ENCODE data around the gene TUBGCP6.
A peak's percentile ranks its signal among the peaks of the same experiment; 100 is the strongest.
"Not testable (repeated sequence)": the region's sequence is repeated elsewhere in the genome, so short reads cannot be mapped to it uniquely, and the experiment has no call there.

Gene TUBGCP6

DNA sequence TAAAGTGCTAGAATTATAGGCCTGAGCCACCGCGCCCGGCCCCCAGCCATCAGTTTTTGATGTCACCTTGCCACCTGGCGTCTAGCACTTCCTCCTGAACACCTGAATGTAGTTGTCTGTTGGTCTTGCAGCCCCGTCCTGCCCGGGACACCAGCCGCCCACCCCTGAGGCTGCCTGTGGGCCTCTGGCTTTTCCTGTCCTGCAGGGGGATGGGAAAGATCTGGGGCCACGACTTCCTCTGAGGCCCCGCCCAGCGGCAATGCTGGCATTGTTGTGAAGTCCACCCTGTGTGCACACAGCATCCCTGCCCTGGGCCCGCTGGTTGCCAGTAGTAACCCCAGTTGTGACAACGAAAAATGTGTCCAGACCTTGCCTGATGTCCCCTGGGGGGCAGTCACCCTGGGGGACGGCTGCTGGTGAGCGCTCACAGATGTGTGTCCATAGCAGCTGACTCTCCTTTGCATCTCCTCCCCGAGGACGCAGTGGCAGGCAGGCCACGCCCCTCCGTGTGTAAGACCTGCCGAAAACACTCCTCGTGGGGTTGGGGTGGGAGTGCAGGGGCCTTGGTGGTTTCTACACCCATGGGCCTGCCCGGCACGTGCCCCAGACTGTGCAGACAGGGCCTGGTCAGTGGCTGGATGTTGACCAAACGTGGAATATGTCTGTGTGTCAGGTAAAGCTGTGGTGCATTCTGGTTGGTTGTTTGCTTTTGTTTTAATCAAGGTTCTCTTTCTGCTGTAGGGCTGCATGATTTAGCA lies 37.3 kb downstream of the TUBGCP6 start:
- DNase-seq: no peak

DNA sequence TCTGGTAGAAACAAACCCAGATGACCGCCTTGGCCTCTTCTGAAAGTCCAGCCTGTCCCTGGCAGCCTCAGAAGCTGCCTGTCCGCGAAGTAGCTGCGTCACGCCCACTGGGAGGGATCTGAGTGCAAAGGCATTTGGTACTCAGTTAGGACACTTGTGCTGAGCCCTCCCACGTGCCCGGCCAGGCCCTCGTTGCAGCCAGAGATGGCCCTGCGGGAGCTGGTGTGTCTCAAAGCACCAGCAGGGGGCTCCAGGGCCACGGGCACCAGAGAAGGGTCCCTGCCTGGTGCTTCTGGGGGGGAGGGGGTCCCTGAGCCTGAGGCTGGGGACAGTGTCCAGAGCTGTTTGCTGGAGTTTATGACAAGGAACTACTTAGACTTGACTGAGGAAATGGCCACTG lies 38.2 kb downstream of the TUBGCP6 start:
- peak; percentile 61 for DNase-seq

DNA sequence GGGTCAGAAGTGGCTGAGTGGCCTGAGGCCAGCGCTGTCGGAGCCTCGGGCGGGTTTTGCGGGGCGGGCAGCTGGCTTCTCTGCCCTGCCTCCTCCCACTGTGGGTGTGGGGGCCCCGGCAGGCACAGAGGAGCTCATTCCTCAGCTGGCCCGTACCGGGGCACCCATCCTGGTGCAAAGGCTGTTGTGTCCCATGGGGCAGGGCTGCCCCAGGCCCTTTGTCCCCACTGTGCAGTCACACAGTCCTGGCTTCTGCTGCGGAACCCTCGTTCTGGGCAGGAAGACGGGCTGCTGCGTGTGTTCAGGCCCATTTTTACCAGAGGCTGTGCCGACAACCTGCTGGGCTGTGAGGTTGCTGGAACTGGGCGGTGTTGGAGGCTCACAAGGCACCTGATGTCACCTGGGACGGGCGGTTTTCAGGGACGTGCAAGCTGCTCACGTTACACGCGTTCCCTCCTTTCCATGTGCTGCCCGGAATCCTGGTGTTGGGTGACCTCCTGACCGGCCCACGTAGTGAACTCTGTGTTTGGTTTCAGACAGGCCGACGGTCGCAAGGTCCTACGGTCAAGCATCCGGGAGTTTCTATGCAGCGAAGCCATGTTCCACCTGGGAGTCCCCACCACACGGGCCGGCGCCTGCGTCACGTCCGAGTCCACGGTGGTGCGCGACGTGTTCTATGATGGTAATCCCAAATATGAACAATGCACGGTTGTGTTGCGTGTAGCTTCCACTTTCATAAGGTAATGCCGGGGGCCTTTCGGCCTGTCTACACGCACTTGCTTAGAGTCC lies 38.8 kb downstream of the TUBGCP6 start:
- DNase-seq: no peak

DNA sequence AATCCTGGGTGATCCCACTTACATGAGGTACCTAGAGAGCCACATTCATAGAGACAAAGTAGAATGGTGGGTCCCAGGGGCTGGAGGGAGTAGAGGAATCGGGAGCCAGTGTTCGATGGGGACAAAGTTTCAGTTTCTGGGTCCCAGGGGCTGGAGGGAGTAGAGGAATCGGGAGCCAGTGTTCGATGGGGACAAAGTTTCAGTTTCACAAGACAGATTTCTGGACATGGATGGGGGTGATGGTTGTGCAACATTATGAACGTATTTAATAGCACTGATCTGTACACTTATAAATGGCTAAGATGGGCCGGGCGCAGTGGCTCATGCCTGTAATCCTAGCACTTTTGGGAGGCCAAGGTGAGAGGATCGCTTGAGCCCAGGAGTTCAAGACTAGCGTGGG lies 39.8 kb downstream of the TUBGCP6 start:
- not testable (repeated sequence) for DNase-seq

DNA sequence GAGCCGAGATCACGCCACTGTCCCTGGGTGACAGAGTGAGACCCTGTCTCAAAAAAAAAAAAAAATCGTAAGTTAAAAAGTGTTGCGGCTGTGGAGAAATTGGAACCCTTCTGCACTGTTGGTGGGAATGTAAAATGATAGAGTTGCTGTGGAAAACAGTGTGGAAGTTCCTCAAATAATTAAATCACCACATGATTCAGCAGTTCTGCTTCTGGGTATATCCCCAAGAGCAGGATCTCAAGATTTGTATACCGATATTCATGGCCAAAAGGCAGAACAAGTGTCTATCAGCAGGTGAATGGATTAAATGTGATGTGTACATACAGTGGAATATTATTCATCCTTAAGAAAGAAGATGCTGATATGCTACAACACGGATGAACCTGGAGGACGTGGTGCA lies 40.3 kb downstream of the TUBGCP6 start:
- no peak for DNase-seq

DNA sequence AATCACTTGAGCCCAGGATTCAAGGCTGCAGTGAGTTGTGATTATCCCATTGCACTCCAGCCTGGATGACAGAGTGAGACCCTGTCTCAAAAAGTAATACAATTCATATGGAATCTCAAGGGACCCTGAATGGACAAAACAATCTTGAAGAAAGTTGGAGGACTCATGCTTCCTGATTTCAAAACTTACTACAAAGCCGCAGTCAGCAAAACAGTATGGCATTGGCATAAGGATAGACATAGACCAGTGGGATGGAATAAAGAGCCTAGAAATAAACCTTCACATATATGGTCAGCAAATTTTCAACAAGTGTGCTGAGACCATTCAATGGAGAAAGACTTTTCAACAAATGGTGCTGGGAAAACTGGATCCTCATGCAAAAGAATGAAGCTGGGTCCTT lies 41.5 kb downstream of the TUBGCP6 start:
- DNase-seq: no peak

DNA sequence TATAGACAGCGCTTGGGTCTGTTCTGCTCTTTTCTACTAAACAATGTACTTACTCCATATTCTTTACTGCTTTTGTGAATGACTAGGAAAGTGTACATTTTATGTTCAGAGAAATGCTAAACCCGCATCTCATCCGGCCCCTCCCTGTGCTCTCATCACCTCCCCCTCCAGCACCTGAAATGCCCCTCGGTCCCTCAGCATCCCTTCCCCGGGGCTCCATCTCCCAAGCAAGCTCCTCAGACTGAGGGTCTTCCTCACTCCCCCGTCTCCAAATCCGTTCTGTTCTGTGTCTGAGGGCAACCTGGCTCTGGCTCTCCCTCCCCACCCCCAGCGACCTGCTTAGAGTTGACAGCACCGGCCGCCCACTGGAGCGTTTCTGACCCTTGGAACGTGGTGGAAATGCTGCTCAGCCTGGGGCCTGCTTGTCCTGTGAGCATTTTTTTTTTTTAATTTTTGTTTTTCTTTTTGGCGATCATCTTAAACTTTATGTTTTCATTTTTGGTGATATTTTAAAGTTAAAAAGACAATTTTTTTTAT lies 42.6 kb downstream of the TUBGCP6 start:
- DNase-seq: no peak

DNA sequence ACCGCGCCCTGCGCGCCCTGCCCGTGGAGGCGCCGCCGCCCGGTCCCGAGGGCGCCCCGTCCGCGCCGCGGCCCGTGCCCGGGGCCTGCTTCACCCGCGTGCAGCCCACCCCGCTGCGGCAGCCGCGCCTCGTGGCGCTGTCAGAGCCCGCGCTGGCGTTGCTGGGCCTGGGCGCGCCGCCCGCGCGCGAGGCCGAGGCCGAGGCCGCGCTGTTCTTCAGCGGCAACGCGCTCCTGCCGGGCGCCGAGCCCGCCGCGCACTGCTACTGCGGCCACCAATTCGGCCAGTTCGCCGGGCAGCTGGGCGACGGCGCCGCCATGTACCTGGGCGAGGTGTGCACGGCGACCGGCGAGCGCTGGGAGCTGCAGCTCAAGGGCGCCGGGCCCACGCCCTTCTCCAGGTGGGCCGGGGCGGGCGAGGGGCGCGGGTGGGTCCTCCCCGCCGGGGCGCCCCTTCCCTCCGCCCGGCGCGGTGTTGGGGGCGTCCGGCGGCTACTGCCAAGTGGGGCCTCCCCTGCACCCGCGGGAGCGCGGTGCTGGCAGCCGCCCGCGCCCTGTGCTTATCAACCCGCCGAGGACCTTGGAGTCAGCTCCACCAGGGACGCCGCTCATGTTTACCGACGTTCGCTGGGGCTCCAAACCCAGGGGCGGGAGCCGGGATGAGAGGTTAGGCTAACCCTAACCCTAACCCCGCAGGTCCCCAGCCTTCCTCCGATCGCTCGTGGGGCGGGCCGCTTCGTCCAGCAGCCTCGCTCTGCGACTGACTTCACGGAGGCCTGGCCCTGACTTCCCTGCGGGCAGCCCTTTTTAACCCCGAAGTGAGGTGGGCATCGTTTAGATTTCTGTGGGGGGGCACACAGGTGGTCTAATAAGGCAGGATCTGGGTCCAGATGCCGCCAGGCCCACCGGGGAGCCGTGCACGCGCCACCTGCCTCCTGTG lies 43.4 kb downstream of the TUBGCP6 start:
- peak; percentile 62 for DNase-seq

DNA sequence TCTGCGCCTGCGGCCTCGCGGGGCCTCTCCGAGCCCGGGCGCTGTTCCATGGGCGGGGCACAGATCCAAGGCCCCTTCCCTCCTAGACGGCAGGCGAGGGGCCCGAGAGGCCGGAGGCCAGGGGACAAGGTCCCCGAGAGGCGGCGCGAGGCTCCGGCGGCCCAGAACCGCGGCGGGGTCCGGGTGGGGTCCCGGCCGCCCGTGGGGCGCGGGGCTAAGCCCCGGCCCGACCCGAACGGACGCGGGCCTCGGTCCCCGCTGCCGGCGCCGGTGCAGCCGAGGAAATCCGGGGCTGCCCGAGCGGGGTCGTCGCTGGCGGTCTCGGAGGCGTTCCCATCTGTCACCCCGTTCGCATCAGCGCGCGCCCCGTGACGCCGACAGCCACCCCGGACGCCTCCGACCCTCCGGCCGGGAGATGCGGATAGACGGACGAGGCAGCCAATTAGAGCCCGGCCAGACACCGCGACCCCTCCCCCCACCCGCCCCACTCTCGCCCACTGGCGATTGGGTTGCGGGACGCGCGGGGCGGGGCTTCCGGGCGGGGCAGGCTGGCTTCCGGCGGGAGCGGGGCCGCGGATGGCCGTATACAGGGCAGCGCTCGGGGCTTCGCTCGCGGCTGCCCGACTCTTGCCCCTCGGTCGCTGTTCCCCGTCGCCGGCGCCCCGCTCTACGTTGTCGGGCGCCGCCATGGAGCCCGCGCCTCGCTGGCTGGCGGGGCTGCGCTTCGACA lies 44.2 kb downstream of the TUBGCP6 start, which contains the start of gene SELENOO:
SELENOO (plus strand) TSS at position 551 of the 730 bp plus-strand sequence; CDS start at position 577, 26 bp downstream.
- peak; percentile 96 for DNase-seq

DNA sequence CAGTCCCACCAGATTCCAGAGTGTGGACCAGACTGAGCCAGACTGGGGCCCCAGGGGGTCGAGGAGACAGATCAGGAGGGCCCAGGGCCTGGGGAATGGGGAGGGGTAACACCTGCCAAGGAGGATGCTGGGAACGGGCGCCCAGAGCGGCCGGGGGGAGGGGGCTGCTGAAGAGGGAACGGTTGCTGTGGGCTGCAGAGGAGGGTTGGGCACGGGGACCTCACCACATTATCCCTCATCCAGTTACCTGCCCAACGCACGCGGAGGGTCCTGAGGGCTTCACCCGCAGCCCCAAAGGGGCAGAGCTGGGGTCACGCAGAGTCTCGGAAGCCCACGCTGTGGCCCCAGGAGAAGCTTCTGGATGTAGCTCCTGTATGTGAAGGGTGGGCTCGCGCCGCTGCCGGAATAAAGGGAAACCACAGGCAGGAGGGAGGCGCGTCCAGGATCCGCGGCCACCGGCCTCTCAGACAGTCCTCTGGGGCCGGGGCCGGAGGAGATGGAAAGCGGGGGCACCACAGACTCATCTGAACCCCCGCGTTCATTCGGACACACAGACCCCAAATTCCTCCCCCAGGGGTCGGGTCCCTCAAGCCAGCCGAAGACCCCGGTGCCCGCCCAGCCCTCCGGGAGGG lies 44.9 kb downstream of the TUBGCP6 start:
- DNase-seq: peak; percentile 44

DNA sequence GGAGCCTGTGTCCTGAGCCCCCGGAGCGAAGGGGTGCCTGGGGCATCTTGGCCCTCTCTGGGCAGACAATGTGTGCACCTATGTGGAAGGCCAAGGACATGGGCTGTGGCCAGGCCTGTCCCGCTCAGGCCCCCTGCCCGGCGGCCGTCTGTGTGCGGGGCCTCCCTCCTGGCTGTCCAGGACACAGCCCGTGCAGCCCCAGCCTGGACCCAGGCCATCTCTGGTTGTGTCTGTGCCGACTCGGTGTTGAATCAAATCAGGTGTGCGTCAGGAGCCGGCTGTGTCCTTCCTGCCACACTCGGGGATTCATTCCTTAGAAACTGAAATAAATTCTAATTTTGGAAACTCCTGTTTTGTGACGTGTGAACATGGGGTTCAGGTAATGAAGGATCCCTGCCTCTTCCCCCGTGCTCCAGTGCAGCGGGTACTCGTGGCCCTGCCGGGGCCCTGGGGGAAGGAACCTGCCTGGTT lies 45.5 kb downstream of the TUBGCP6 start:
- DNase-seq: no peak

DNA sequence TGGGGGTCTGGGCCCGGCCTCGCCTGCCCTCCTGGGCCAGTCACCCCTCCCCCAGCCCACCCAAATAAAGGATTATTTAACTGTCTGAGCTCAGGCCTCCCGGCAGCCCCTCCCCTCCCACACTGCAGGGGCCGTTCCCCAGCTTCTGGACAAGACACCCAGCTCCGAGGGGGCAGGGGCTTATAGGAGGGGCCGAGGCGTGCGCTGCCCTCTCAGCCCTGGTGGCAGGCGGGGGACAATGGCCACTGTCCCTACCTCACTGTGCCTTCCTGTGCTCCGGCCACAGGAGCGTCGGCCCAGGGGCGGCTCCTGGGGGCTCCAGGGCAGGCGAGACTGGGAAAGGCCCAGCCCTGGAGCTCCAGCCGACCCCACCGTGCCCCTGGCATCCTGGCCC lies 46.2 kb downstream of the TUBGCP6 start:
- no peak for DNase-seq

DNA sequence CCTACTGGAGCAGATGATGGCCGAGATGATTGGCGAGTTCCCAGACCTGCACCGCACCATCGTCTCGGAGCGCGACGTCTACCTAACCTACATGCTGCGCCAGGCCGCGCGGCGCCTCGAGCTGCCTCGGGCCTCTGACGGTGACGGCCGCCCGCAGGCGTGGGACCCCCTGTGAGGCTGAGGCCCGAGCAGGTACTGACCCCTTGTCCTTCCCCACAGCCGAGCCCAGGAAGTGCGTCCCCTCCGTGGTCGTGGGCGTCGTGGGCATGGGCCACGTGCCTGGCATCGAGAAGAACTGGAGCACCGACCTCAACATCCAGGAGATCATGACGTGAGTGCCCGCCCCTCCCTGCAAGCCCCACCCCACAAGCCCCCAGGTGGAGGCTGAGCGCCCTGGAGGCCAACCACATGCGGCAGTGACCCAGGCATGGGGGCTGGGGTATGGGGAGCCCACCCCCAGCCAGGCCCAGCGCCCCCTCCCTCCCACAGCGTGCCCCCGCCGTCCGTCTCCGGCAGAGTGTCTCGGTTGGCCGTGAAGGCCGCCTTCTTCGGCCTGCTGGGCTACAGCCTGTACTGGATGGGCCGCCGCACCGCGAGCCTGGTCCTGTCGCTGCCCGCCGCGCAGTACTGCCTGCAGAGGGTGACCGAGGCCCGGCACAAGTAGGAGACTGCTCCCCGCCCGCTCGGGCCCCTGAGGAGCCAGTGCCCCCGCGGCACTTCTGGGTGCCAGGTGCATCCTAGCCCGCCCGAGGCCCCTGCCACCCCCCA lies 46.8 kb downstream of the TUBGCP6 start:
- DNase-seq: no peak

DNA sequence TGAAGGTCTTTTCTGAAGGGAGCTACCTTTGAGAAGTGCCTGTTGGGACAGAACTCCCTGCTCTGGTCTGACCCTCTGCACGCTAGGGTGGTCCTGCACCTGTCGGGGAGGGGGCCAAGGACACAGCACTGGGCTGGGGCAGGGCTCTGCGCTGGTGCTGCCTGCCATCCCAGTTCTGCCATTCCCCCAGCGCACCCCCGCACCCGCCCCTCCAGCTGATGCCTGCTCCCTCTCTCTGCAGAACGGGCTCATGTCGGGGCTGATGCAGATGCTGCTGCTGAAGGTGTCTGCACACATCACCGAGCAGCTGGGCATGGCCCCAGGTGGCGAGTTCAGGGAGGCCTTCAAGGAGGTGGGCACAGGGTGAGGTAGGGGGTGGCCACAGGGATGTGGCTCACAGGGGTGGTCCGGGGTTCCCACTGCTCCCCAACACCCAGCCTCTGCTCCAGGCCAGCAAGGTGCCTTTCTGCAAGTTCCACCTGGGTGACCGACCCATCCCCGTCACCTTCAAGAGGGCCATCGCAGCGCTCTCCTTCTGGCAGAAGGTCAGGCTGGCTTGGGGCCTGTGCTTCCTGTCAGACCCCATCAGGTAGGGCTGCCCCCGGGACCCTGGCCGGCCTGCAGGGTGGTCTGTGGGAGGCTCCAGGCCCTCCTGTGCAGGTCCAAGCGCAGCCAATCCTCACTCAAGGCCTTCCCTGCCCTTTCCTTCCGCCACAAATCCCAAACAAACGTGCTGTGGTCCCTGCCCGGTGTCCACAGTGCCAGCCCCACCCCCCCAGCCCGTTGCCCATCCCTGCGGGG lies 47.6 kb downstream of the TUBGCP6 start:
- DNase-seq: no peak

DNA sequence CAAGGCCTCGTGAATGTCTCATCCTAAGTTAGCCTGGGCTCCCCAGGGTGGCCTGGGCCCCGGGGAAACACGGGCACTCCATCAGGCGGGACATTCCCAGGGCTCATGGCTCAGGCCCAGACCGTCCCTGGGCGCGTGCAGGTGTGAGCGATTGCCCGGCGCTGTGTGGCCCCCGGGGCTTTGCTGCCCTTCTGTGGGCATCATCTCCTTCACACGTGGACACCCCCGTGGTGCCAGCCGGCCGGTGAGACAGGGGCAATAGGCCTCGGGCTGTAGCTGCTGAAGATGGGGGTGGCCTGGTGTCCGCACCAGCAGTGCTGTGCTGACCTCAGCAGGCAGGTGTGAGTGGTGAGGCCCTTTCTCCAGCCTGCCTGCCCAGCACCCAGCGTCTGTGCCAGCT lies 48.6 kb downstream of the TUBGCP6 start:
- no peak for DNase-seq

DNA sequence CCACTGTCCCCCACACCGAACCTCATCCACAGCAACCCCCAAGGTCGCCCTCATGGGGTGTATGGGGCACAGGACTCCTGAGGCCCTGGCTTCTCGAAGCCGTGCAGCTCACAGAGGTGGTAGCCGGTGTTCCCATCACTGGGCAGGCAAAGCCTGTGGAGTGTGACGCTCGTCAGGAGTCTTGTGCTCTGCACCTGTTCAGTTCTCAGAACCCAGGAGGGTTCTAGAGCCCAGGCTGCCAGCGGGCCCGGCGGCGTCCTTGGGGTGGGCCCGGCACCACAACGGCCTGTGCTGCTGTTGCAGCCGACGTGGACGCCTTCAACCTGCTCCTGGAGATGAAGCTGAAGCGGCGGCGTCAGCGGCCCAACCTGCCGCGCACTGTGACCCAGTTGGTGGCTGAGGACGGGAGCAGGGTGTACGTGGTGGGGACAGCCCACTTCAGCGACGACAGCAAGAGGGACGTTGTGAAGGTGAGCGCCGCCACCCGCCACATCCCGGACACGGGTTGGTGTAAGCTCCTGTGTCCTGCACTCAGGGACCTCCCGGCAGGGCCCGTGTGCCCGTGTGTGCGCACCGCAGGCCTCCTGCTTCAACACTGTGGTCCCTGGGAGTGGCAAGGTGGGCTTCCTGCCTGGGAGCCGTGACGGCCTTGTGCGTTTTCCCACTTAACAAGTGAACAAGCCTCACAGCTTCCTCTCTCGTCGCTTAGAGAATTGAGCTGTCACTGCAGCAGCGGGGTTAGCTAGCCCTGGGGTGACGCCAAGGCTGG lies 50.6 kb downstream of the TUBGCP6 start:
- no peak for DNase-seq

DNA sequence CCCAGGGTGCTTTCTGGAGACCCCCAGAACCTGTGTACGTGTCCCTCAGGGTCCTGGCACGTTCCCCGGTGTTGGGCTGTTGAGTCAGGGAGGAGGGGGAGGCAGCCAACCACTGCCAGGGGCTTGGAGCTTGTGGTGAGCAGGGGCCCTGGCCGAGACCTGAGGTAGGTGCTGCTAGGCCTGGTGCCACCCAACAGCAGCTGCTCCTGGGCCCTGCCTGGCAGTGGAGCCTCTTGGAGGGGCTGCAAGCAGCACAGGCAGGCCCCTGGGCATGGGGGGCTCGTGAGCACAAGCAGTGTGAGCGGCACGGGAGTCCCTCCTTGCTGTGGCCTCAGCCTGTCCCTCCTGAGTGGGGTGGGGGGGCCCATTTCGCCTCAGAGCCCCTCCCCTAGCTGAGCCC lies 51.2 kb downstream of the TUBGCP6 start:
- DNase-seq: no peak

DNA sequence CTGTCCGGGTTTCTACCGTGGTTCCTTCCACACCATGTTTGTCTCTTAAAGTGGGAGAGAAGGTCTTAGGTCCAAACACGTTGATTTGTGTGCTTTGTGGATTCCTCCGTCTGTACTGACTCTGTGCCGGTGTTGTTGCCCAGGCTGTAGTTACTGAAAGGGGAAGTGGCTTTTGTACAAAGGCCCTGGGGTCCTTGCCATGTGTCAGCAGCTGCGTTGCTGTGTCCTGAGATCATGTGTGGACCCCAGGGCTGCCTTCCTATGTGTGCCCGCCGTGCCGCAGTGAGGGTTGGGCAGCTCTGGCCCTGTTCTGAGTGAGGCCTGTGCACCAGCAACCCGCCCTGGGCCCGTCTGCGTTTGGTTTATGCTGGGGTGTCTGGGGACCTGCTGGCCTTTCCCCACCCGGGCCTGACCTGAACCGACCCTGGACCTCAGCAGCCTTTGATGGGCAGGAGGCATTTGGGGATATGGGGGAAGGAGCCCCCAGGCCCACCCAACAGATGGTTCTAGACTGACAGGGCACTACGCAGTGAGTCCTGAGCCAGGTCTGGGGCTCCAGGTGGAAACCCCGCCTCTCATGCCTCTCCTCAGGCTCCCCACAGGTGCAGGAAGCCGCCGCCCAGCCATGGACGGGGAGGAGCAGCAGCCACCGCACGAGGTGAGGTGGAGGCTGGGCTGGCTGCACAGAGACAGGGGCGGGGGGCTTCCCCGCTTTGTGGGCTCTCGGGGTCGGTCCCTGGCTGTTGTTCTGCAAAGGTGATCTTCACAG lies 52.2 kb downstream of the TUBGCP6 start:
- DNase-seq: peak; percentile 79
